Measurements from ENCODE around the gene ANKRD17. TPM values are rescaled to one million over a fixed set of nuclear protein-coding genes. Genes with fewer than 3 reads are reported as not detected.
A peak's percentile ranks its signal among the peaks of the same experiment; 100 is the strongest.

The ANKRD17 gene
- total RNA-seq, 1 donor from 2014 or later: 67.3 TPM

DNA sequence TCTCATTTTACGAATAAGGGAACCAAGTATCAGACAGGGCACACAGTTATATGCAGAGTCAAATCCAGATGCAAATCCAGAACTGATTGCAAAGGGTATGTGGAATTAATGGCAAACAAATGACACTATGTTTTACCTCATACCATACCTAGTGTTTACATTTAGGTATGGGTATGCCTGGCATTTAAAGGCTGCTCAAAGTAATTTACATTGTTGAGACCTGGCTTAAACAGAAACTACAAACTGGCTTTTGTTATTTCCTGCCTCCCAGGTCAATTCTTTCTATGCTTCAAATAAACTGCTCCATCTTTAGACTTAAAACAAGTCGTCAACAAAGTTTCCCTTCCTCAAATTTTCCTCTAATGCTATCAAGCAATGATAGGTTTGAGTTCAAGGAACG lies 33.7 kb downstream of the ANKRD17 start:
- Histone ChIP-seq H3K9ac (no peak overlapping the region), H3K4me2 (no peak overlapping the region), H3K36me3 (peaks cover 7% of the 10 kb centered on the region), H3K27ac (peak overlapping the region; percentile 56), H2AFZ (replicated peaks) (no peak overlapping the region), H4K20me1 (ENCODE audit: low read depth) (peaks cover 38% of the 10 kb centered on the region), H3K27me3 (no peaks in the 10 kb centered on the region), H3K4me3 (no peak overlapping the region), H3K4me1 (peaks cover 20% of the 10 kb centered on the region), H3F3A (ENCODE audit: low read depth) (no peaks in the 10 kb centered on the region), H3K79me2 (ENCODE audit: low read depth) (peaks cover 98% of the 10 kb centered on the region), H3K9me3 (ENCODE audit: low read depth) (no peaks in the 10 kb centered on the region)
- no peak for DNase-seq (ENCODE audit: low spot score)
- Mint-ChIP-seq H3K9me3 (no peaks in the 10 kb centered on the region), H3K4me3 (no peak overlapping the region), H3K27me3 (ENCODE audit: insufficient read depth, low read depth) (no peaks in the 10 kb centered on the region), H3K4me1 (peaks cover 14% of the 10 kb centered on the region), H3K36me3 (peaks cover 5% of the 10 kb centered on the region), H3K27ac (no peak overlapping the region)
- TF ChIP-seq EZH2 (IDR thresholded peaks at IDR 0.05): no peak
- TF ChIP-seq, protein P1, sequence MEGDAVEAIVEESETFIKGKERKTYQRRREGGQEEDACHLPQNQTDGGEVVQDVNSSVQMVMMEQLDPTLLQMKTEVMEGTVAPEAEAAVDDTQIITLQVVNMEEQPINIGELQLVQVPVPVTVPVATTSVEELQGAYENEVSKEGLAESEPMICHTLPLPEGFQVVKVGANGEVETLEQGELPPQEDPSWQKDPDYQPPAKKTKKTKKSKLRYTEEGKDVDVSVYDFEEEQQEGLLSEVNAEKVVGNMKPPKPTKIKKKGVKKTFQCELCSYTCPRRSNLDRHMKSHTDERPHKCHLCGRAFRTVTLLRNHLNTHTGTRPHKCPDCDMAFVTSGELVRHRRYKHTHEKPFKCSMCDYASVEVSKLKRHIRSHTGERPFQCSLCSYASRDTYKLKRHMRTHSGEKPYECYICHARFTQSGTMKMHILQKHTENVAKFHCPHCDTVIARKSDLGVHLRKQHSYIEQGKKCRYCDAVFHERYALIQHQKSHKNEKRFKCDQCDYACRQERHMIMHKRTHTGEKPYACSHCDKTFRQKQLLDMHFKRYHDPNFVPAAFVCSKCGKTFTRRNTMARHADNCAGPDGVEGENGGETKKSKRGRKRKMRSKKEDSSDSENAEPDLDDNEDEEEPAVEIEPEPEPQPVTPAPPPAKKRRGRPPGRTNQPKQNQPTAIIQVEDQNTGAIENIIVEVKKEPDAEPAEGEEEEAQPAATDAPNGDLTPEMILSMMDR (IDR thresholded peaks at IDR 0.05): no peak
- no peak for TF ChIP-seq EZH2phosphoT487 (IDR thresholded peaks at IDR 0.05)

DNA sequence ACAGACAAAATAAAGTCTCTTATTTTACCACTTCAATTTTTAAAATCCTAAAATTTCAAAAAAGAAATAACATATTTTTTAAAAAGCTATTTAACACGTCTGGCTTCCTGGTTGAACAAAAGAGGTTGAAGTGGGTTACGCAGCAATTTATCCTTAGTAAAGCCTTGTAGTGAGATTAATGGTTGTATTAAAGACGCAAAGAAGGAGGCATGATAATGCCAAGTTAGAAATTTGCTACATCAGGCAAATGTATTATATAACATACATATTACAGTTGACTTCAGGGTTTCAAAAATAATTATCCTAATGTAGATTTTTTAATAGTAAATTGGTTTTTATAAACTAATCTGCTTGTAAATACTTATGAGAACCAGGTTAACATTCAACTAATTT lies 35.3 kb downstream of the ANKRD17 start:
- no peak overlapping the region for H2AFZ ChIP-seq (replicated peaks)
- Mint-ChIP-seq H3K9me3 (no peaks in the 10 kb centered on the region), H3K27me3 (ENCODE audit: insufficient read depth, low read depth) (no peaks in the 10 kb centered on the region), H3K36me3 (peaks cover 2% of the 10 kb centered on the region), H3K27ac (no peak overlapping the region), H3K4me3 (no peak overlapping the region), H3K4me1 (peaks cover 14% of the 10 kb centered on the region)
- no peaks in the 10 kb centered on the region for H3K36me3 ChIP-seq
- peak overlapping the region; percentile 34 for H3K4me3 ChIP-seq
- no peaks in the 10 kb centered on the region for H3K9me3 ChIP-seq (ENCODE audit: low read depth)
- peaks cover 52% of the 10 kb centered on the region for H4K20me1 ChIP-seq (ENCODE audit: low read depth)
- peaks cover 20% of the 10 kb centered on the region for H3K4me1 ChIP-seq
- peaks cover 98% of the 10 kb centered on the region for H3K79me2 ChIP-seq (ENCODE audit: low read depth)
- no peak for DNase-seq (ENCODE audit: low spot score)
- H3K4me2 ChIP-seq: peak overlapping the region; percentile 68
- H3K27ac ChIP-seq: peak overlapping the region; percentile 45
- TF ChIP-seq EZH2 (IDR thresholded peaks at IDR 0.05) (no peak), EZH2phosphoT487 (IDR thresholded peaks at IDR 0.05) (no peak)
- TF ChIP-seq, protein P1 (IDR thresholded peaks at IDR 0.05): no peak
- H3F3A ChIP-seq (ENCODE audit: low read depth): no peaks in the 10 kb centered on the region
- no peak overlapping the region for H3K9ac ChIP-seq
- H3K27me3 ChIP-seq: no peaks in the 10 kb centered on the region

DNA sequence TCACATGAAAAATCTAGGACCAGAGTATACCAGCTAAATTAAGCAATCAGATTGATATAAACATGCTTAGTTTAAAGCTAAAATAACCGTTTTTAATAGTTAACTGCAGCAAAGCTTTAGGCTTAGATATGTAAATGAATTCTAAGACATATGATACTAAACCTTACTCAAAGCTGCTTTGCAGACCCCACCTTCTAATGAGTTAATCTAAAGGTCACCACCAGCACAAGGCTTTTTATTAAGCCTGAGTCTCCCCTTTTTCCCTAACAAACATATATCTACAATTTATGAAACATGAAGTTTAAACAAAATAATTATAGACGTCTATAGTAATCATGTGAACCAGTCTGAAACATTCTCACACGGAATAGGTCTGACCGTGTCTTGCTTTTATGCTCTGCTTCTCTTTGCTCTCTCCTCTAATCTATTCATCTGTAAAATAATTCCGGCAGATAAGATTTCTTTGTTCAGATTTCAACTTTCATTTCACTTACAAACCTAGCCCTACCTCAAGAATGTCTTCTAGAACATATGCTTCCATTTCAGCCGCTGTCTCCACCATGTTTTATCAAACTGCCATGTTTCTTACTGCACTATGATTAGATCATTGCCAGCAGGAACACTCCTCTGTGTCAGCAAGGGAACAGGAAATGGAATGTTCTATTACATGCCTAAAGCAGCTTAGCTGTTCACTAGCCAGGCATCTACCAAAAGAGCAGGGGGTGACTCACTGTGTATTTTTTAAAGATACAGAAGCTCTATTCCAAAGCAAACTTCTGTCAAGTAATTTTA lies 35.9 kb downstream of the ANKRD17 start:
- no peak overlapping the region for H2AFZ ChIP-seq (replicated peaks)
- TF ChIP-seq, protein P1 (IDR thresholded peaks at IDR 0.05): no peak
- TF ChIP-seq EZH2phosphoT487 (IDR thresholded peaks at IDR 0.05) (no peak), EZH2 (IDR thresholded peaks at IDR 0.05) (no peak)
- no peak overlapping the region for H3K9ac ChIP-seq
- peaks cover 20% of the 10 kb centered on the region for H3K4me1 ChIP-seq
- peaks cover 98% of the 10 kb centered on the region for H3K79me2 ChIP-seq (ENCODE audit: low read depth)
- H3F3A ChIP-seq (ENCODE audit: low read depth): no peaks in the 10 kb centered on the region
- no peaks in the 10 kb centered on the region for H3K9me3 Mint-ChIP-seq
- no peaks in the 10 kb centered on the region for H3K27me3 ChIP-seq
- H3K4me3 ChIP-seq: peak overlapping the region; percentile 34
- peaks cover 2% of the 10 kb centered on the region for H3K36me3 Mint-ChIP-seq
- peak overlapping the region; percentile 45 for H3K27ac ChIP-seq
- no peaks in the 10 kb centered on the region for H3K27me3 Mint-ChIP-seq (ENCODE audit: insufficient read depth, low read depth)
- peak; percentile 60 for DNase-seq (ENCODE audit: low spot score)
- H3K9me3 ChIP-seq (ENCODE audit: low read depth): no peaks in the 10 kb centered on the region
- H3K4me2 ChIP-seq: peak overlapping the region; percentile 68
- H3K4me3 Mint-ChIP-seq: no peak overlapping the region
- H4K20me1 ChIP-seq (ENCODE audit: low read depth): peaks cover 57% of the 10 kb centered on the region
- H3K27ac Mint-ChIP-seq: no peak overlapping the region
- H3K4me1 Mint-ChIP-seq: peaks cover 14% of the 10 kb centered on the region
- no peaks in the 10 kb centered on the region for H3K36me3 ChIP-seq

All from neural progenitor cell (in vitro differentiated cells).